Breast epithelium (tissue), 4 donors: ENCODE data around the gene UBA7. TPM values are rescaled to one million over a fixed set of nuclear protein-coding genes. Genes with fewer than 3 reads are reported as not detected.

Experiments used
- DNase-seq, 2 donors: peaks; one replicate each; pipeline ENCODE4 v3.0.0-alpha.2; 2019; ENCODE audit warnings: low spot score in 2 of 2
- H3K27ac ChIP-seq, 2 donors: fragments of 200-600 bp; sonication (generic) in 1 of 2; one replicate each; pipeline ENCODE4 v1.5.1; 2016 to 2019; ENCODE audit warnings: mild to moderate bottlenecking in 1 of 2
- H3K27me3 ChIP-seq, 2 donors: fragments of 200-600 bp; sonication (generic) in 1 of 2; one replicate each; pipeline versions ENCODE4 v1.5.1 to v1.6.0; 2017 to 2019; ENCODE audit warnings: control low read depth in 1 of 2, mild to moderate bottlenecking in 1 of 2
- H3K36me3 ChIP-seq: fragments of 200-600 bp; one replicate; pipeline ENCODE4 v1.5.1; 2019
- H3K4me1 ChIP-seq, 2 donors: fragments of 200-600 bp; sonication (generic); one replicate each; pipeline ENCODE4 v1.5.1; 2016 to 2019; ENCODE audit warnings: control low read depth in 1 of 2
- H3K4me3 ChIP-seq, 3 donors: fragments of 200-600 bp; sonication (generic); 1 replicate in 2 of 3; 2 replicates in 1 of 3; pipeline ENCODE4 v1.5.1; 2016 to 2019; ENCODE audit warnings: mild to moderate bottlenecking in 3 of 3, moderate library complexity in 2 of 3
- H3K9me3 ChIP-seq, 2 donors: fragments of 200-600 bp; sonication (generic) in 1 of 2; one replicate each; pipeline ENCODE4 v1.5.1; 2016 to 2019; ENCODE audit warnings: control low read depth in 1 of 2
- CTCF ChIP-seq, 3 donors: fragments of 450-650 bp; IDR thresholded peaks; one replicate each; pipeline ENCODE4 v1.5.1; 2016 to 2017; ENCODE audit warnings: antibody characterized with exemption in 3 of 3, mild to moderate bottlenecking in 3 of 3, moderate library complexity in 3 of 3
- POLR2A ChIP-seq: fragments of 450-650 bp; IDR thresholded peaks from one replicate; pipeline ENCODE4 v1.6.1; 2016; ENCODE audit warnings: antibody characterized with exemption, mild to moderate bottlenecking, moderate library complexity
- POLR2AphosphoS5 ChIP-seq, 3 donors: sonication (generic); formaldehyde crosslinking; IDR thresholded peaks; one replicate each; pipeline ENCODE4 v1.6.1; 2017; ENCODE audit warnings: antibody characterized with exemption in 3 of 3
- intact Hi-C: fragments of 100-400 bp; cut with DNase I; formaldehyde crosslinking; loops from one replicate; pipeline ENCODE4 v1.15.1; 2023; ENCODE audit warnings: low total_unique reads
- total RNA-seq, 3 donors: library from RNA; depleted of rRNA; stranded (reverse); fragments of >200 nt; gene quantifications; one replicate each; pipeline ENCODE4 v1.1.0, GENCODE V29; 2016

Gene UBA7
- total RNA-seq, 3 donors from 2014 or later = 26.4 to 77.4 (median 50.5) TPM

- intact Hi-C loops = loop anchor here (5.0 kb wide), 1 partner anchor 1707 kb away; no protein-coding TSS in a partner anchor
Observed at GRCh38 chr3:49799761-49800160, 14.0 kb downstream of the UBA7 start, which contains the start of gene CDHR4. CDHR4 (minus strand) TSS chr3:49799873; CDS start chr3:49799812, 61 bp downstream.

GRCh38 chr3:49799105-49799504 is 14.6 kb downstream of the UBA7 start:
- intact Hi-C loops = no loop called here
- Histone ChIP-seq H3K27ac (no peak overlapping the region), H3K9me3 (no peaks in the 10 kb centered on the region), H3K4me3 (no peak overlapping the region), H3K4me1 (peaks cover 0 to 6% of the 10 kb centered on the region in 2 donors), H3K36me3 (no peaks in the 10 kb centered on the region), H3K27me3 (no peaks in the 10 kb centered on the region)
- TF ChIP-seq POLR2A = no peak
- TF ChIP-seq POLR2AphosphoS5 (IDR thresholded peaks at IDR 0.05) = no peak
- TF ChIP-seq CTCF (IDR thresholded peaks at IDR 0.05) = no peak
- DNase-seq = no peak

More at GRCh38 chr3:49799761-49800160, 14.0 kb downstream of the UBA7 start, which contains the start of gene CDHR4:
- H3K4me1 ChIP-seq = peaks cover 5 to 12% of the 10 kb centered on the region in 2 donors
- H3K4me3 ChIP-seq = no peak within 1 kb of the TSS
- no peaks in the 10 kb centered on the region for H3K27me3 ChIP-seq
- no peaks in the 10 kb centered on the region for H3K36me3 ChIP-seq
- TF ChIP-seq CTCF (IDR thresholded peaks at IDR 0.05) (no peak), POLR2A (no peak)
- no peak for DNase-seq
- no peaks in the 10 kb centered on the region for H3K9me3 ChIP-seq
- H3K27ac ChIP-seq = no peak within 1 kb of the TSS

GRCh38 chr3:49794926-49795905 is 18.5 kb downstream of the UBA7 start:
- intact Hi-C loops = no loop called here

GRCh38 chr3:49794431-49794830 is 19.3 kb downstream of the UBA7 start:
- Histone ChIP-seq H3K27ac (no peak overlapping the region), H3K4me1 (no peaks in the 10 kb centered on the region), H3K36me3 (no peaks in the 10 kb centered on the region), H3K27me3 (no peaks in the 10 kb centered on the region), H3K9me3 (no peaks in the 10 kb centered on the region), H3K4me3 (no peak overlapping the region)
- intact Hi-C loops = no loop called here
- DNase-seq = no peak
- no peak for TF ChIP-seq POLR2AphosphoS5 (IDR thresholded peaks at IDR 0.05)
- no peak for TF ChIP-seq CTCF (IDR thresholded peaks at IDR 0.05)
- no peak for TF ChIP-seq POLR2A

More at GRCh38 chr3:49794926-49795905, 18.5 kb downstream of the UBA7 start:
- H3K9me3 ChIP-seq = no peaks in the 10 kb centered on the region
- no peak overlapping the region for H3K27ac ChIP-seq
- no peaks in the 10 kb centered on the region for H3K4me1 ChIP-seq
- H3K4me3 ChIP-seq = no peak overlapping the region
- no peak for DNase-seq
- TF ChIP-seq POLR2AphosphoS5 (IDR thresholded peaks at IDR 0.05) = no peak
- no peak for TF ChIP-seq CTCF (IDR thresholded peaks at IDR 0.05)
- TF ChIP-seq POLR2A = no peak
- no peaks in the 10 kb centered on the region for H3K36me3 ChIP-seq
- no peaks in the 10 kb centered on the region for H3K27me3 ChIP-seq

GRCh38 chr3:49793486-49794085 is 20.2 kb downstream of the UBA7 start:
- no peak overlapping the region for H3K27ac ChIP-seq
- no peaks in the 10 kb centered on the region for H3K27me3 ChIP-seq
- no peak for TF ChIP-seq POLR2A
- no peak for TF ChIP-seq POLR2AphosphoS5 (IDR thresholded peaks at IDR 0.05)
- no peak for TF ChIP-seq CTCF (IDR thresholded peaks at IDR 0.05)
- intact Hi-C loops = no loop called here
- H3K9me3 ChIP-seq = no peaks in the 10 kb centered on the region
- H3K4me1 ChIP-seq = no peaks in the 10 kb centered on the region
- no peak for DNase-seq
- H3K4me3 ChIP-seq = no peak overlapping the region
- H3K36me3 ChIP-seq = no peaks in the 10 kb centered on the region
